ENCODE results near the gene DNAJC5. TPM values are rescaled to one million over a fixed set of nuclear protein-coding genes. Genes with fewer than 3 reads are reported as not detected.
A peak's percentile ranks its signal among the peaks of the same experiment; 100 is the strongest.
"Not testable (repeated sequence)": the region's sequence is repeated elsewhere in the genome, so short reads cannot be mapped to it uniquely, and the experiment has no call there.

Gene DNAJC5
- total and polyA plus RNA-seq, 2 experiments from 2014 or later = 9.4 to 37.7 TPM

GRCh38 chr20:63863021-63863797 is 31.7 kb upstream of the DNAJC5 start:
- no peak for TF ChIP-seq CTCF (IDR thresholded peaks at IDR 0.05; ENCODE audit: low read depth, low read length)
- Histone ChIP-seq H3K4me3 (no peak overlapping the region), H3K4me1 (ENCODE audit: low read depth) (peaks cover 20% of the 10 kb centered on the region), H3K36me3 (no peaks in the 10 kb centered on the region), H3K27ac (peak overlapping the region; percentile 62), H3K9me3 (ENCODE audit: low read depth) (no peaks in the 10 kb centered on the region), H3K27me3 (no peaks in the 10 kb centered on the region)
- DNase-seq (ENCODE audit: low read depth in 1 of 2, low spot score in 1 of 2) = no peak

GRCh38 chr20:63863798-63864544 is 31.0 kb upstream of the DNAJC5 start:
- H3K9me3 ChIP-seq (ENCODE audit: low read depth) = no peaks in the 10 kb centered on the region
- H3K27me3 ChIP-seq = no peaks in the 10 kb centered on the region
- peaks cover 12% of the 10 kb centered on the region for H3K4me1 ChIP-seq (ENCODE audit: low read depth)
- H3K4me3 ChIP-seq = peak overlapping the region; percentile 79
- peak overlapping the region; percentile 62 for H3K27ac ChIP-seq
- peaks cover 3% of the 10 kb centered on the region for H3K36me3 ChIP-seq
- DNase-seq (ENCODE audit: low read depth in 1 of 2, low spot score in 1 of 2) = peak; percentile 85
- peak; percentile 63 for TF ChIP-seq CTCF (IDR thresholded peaks at IDR 0.05; ENCODE audit: low read depth, low read length)

GRCh38 chr20:63864545-63864977 is 30.4 kb upstream of the DNAJC5 start:
- peak overlapping the region; percentile 62 for H3K27ac ChIP-seq

GRCh38 chr20:63864978-63865640 is 29.8 kb upstream of the DNAJC5 start, which contains the start of gene TPD52L2:
TSS of gene TPD52L2 (plus strand) at chr20:63865270. CDS start at chr20:63865366, 96 bp downstream.
- no peaks in the 10 kb centered on the region for H3K9me3 ChIP-seq (ENCODE audit: low read depth)
- TF ChIP-seq CTCF (IDR thresholded peaks at IDR 0.05; ENCODE audit: low read depth, low read length) = no peak
- H3K27me3 ChIP-seq = no peaks in the 10 kb centered on the region
- H3K27ac ChIP-seq = peak within 1 kb of the TSS; percentile 90
- peak; percentile 99 for DNase-seq (ENCODE audit: low read depth in 1 of 2, low spot score in 1 of 2)
- H3K4me1 ChIP-seq (ENCODE audit: low read depth) = peaks cover 9% of the 10 kb centered on the region
- peaks cover 12% of the 10 kb centered on the region for H3K36me3 ChIP-seq
- peak within 1 kb of the TSS; percentile 79 for H3K4me3 ChIP-seq

More at GRCh38 chr20:63864545-63864977, 30.4 kb upstream of the DNAJC5 start:
- no peak for TF ChIP-seq CTCF (IDR thresholded peaks at IDR 0.05; ENCODE audit: low read depth, low read length)
- peaks cover 9% of the 10 kb centered on the region for H3K36me3 ChIP-seq
- peaks cover 9% of the 10 kb centered on the region for H3K4me1 ChIP-seq (ENCODE audit: low read depth)
- no peaks in the 10 kb centered on the region for H3K9me3 ChIP-seq (ENCODE audit: low read depth)
- peak overlapping the region; percentile 79 for H3K4me3 ChIP-seq
- H3K27me3 ChIP-seq = no peaks in the 10 kb centered on the region
- DNase-seq (ENCODE audit: low read depth in 1 of 2, low spot score in 1 of 2) = no peak

GRCh38 chr20:63867042-63867441 is 27.9 kb upstream of the DNAJC5 start:
- H3K27me3 ChIP-seq; DNase-seq (ENCODE audit: low read depth in 1 of 2, low spot score in 1 of 2): not testable (repeated sequence)

More at GRCh38 chr20:63867042-63867441, 27.9 kb upstream of the DNAJC5 start:
- not testable (repeated sequence) for H3K4me3 ChIP-seq; H3K4me1 ChIP-seq (ENCODE audit: low read depth); H3K27ac ChIP-seq; H3K9me3 ChIP-seq (ENCODE audit: low read depth)
- H3K36me3 ChIP-seq = peaks cover 17% of the 10 kb centered on the region

Measured in cardiac muscle cell (in vitro differentiated cells and primary cell).